ENCODE measurements around the gene NOX5.

Gene NOX5

GRCh38 chr15:68990992-68991500 is 23.4 kb upstream of the NOX5 start:
- DNase-seq = peak; percentile 98 to 100

GRCh38 chr15:68991723-68992122 is 22.8 kb upstream of the NOX5 start:
- DNase-seq = peak; percentile 98 to 99

- no peak for DNase-seq
These were observed 21.8 kb upstream of the NOX5 start for GRCh38 chr15:68992696-68993095.

- DNase-seq = no peak
These were observed 21.2 kb upstream of the NOX5 start for GRCh38 chr15:68993276-68993675.

GRCh38 chr15:68994149-68994548 is 20.3 kb upstream of the NOX5 start:
- DNase-seq = no peak

- DNase-seq = no peak
These were observed 19.3 kb upstream of the NOX5 start for GRCh38 chr15:68994981-68995761.

- no peak for DNase-seq
These were observed 17.4 kb upstream of the NOX5 start for GRCh38 chr15:68997050-68997449.

GRCh38 chr15:68997930-68998777 is 16.3 kb upstream of the NOX5 start:
- no peak for DNase-seq

- no peak for DNase-seq
These were observed 15.4 kb upstream of the NOX5 start for GRCh38 chr15:68999091-68999490.

- DNase-seq = no peak
These were observed 14.4 kb upstream of the NOX5 start for GRCh38 chr15:69000091-69000490.

GRCh38 chr15:69000725-69001503 is 13.6 kb upstream of the NOX5 start:
- DNase-seq = peak in 1 of 2 experiments; percentile 56

- no peak for DNase-seq
These were observed 11.7 kb upstream of the NOX5 start for GRCh38 chr15:69002783-69003182.

GRCh38 chr15:69004011-69004410 is 10.5 kb upstream of the NOX5 start:
- no peak for DNase-seq

- DNase-seq = no peak
These were observed 6.4 kb upstream of the NOX5 start for GRCh38 chr15:69008056-69008455.

- DNase-seq = no peak
These were observed 5.2 kb upstream of the NOX5 start for GRCh38 chr15:69009341-69009740.

GRCh38 chr15:69011641-69012040 is 2.9 kb upstream of the NOX5 start:
- DNase-seq = no peak

GRCh38 chr15:69012761-69013364 is 1.6 kb upstream of the NOX5 start:
- DNase-seq = no peak

- DNase-seq = peak in 1 of 2 experiments; percentile 43
These were observed 629 bp upstream of the NOX5 start for GRCh38 chr15:69013726-69014406.

- DNase-seq = no peak
These were observed 1.1 kb downstream of the NOX5 start for GRCh38 chr15:69015591-69015990.

GRCh38 chr15:69016021-69016595 is 1.6 kb downstream of the NOX5 start:
- no peak for DNase-seq

- DNase-seq = no peak
These were observed 3.5 kb downstream of the NOX5 start for GRCh38 chr15:69017978-69018377.

GRCh38 chr15:69018951-69019350 is 4.5 kb downstream of the NOX5 start:
- DNase-seq = no peak

All from NCI-H524 (cell line).